HepG2 (cell line): Measurements from ENCODE around the gene FHL1. TPM values are rescaled to one million over a fixed set of nuclear protein-coding genes. Genes with fewer than 3 reads are reported as not detected.

Experiments
- ATAC-seq: fragments of 200-7000 bp; cut with Tn5 transposase; 3 replicates; pipeline ENCODE4 v1.9.1; 2020; ENCODE audit warnings: mild to moderate bottlenecking, moderate library complexity
- BruUV-seq: library from RNA; stranded (reverse); fragments of 400-500 nt; replicated peaks from 2 replicates; lab custom pipeline; 2021; lab: Mats Ljungman, UMichigan
- CTCF ChIA-PET: fragments of 300-600 bp; formaldehyde crosslinking; extraction: SDS; loops from one replicate; lab custom pipeline; 2021; ENCODE audit warnings: low total read pairs, inconsistent platforms, low intra/inter-chr PET ratio; lab: Yijun Ruan, JAX
- POLR2A ChIA-PET: fragments of 350-600 bp; sonication (Branson Sonifier 250); formaldehyde crosslinking; loops from one replicate; lab custom pipeline; 2020; ENCODE audit warnings: antibody characterized with exemption, inconsistent platforms; lab: Yijun Ruan, JAX
- DNase-seq: peaks from one replicate; pipeline ENCODE4 v3.0.0-alpha.2; 2015; ENCODE audit warnings: low spot score
- FAIRE-seq: peaks from 3 replicates; lab custom pipeline; 2011; peaks lifted over from hg19 to GRCh38; lab: Jason Lieb, UNC
- H2AFZ ChIP-seq: one replicate; pipeline ENCODE4 v1.6.1; 2011; ENCODE audit warnings: low read length, inconsistent platforms
- H3K27ac ChIP-seq: fragments of 300-600 bp; 3 replicates; pipeline ENCODE4 v1.8.0; 2011; ENCODE audit warnings: mixed run types, mild to moderate bottlenecking, mixed read lengths, low read length, inconsistent platforms; ENCODE audit not compliant: insufficient read depth; ENCODE audit errors: extremely low read length
- H3K27me3 ChIP-seq, 2 experiments: fragments of 200-600 bp in 1 of 2; 2 replicates in 1 of 2; 3 replicates in 1 of 2; pipeline versions ENCODE4 v1.6.0 to v1.8.0; 2011; ENCODE audit warnings: low read length in 2 of 2, mild to moderate bottlenecking in 2 of 2, moderate library complexity in 2 of 2, inconsistent platforms in 1 of 2; ENCODE audit not compliant: insufficient read depth in 2 of 2, control insufficient read depth in 1 of 2
- H3K36me3 ChIP-seq, 2 experiments: fragments of 200-600 bp in 1 of 2; replicated peaks in 1 of 2; 2 replicates in 1 of 2; 3 replicates in 1 of 2; pipeline versions ENCODE4 v1.5.1 to v1.8.0; 2011; ENCODE audit warnings: low read length in 2 of 2, inconsistent platforms in 1 of 2; ENCODE audit not compliant: insufficient read depth in 2 of 2, control insufficient read depth in 1 of 2
- H3K4me1 ChIP-seq: 2 replicates; pipeline ENCODE4 v1.5.1; 2012; ENCODE audit warnings: low read length, inconsistent platforms; ENCODE audit not compliant: insufficient read depth
- H3K4me2 ChIP-seq: 2 replicates; pipeline ENCODE4 v1.6.0; 2011; ENCODE audit warnings: low read depth, low read length, inconsistent platforms
- H3K4me3 ChIP-seq, 3 experiments: fragments of 200-600 bp in 1 of 3; sonication (generic), shearing (Covaris generic) in 1 of 3; replicated peaks in 1 of 3; 2 replicates each; pipeline ENCODE4 v1.5.1; 2011 to 2016; ENCODE audit warnings: low read length in 3 of 3, inconsistent platforms in 2 of 3, low read depth in 2 of 3, mild to moderate bottlenecking in 2 of 3, control low read depth in 1 of 3, mixed read lengths in 1 of 3; ENCODE audit not compliant: insufficient read depth in 1 of 3
- H3K79me2 ChIP-seq: one replicate; pipeline ENCODE4 v1.6.1; 2011; ENCODE audit warnings: low read length, inconsistent platforms; ENCODE audit not compliant: insufficient read depth
- H3K9ac ChIP-seq: 2 replicates; pipeline ENCODE4 v1.6.0; 2011; ENCODE audit warnings: mild to moderate bottlenecking, low read depth, low read length, inconsistent platforms; ENCODE audit not compliant: insufficient read depth
- H3K9me3 ChIP-seq: 2 replicates; pipeline ENCODE4 v1.5.1; 2012; ENCODE audit warnings: mild to moderate bottlenecking, low read length
- H4K20me1 ChIP-seq: 2 replicates; pipeline ENCODE4 v1.6.0; 2011; ENCODE audit warnings: inconsistent platforms, mild to moderate bottlenecking, low read length, moderate library complexity; ENCODE audit not compliant: insufficient read depth
- ATF4 ChIP-seq, 2 experiments: fragments of 450-650 bp in 1 of 2; sonication (generic) in 1 of 2; formaldehyde crosslinking; IDR thresholded peaks; 2 replicates each; pipeline versions ENCODE4 v1.5.0 to v1.8.0; 2020 to 2022; ENCODE audit warnings: mild to moderate bottlenecking in 1 of 2, missing genetic modification reagents in 1 of 2
- PCBP1 ChIP-seq: fragments of 200-400 bp; formaldehyde crosslinking; IDR thresholded peaks from 2 replicates; pipeline ENCODE4 v1.6.1; 2017; ENCODE audit warnings: mild to moderate bottlenecking, low read depth, low read length, borderline replicate concordance
- SKIL ChIP-seq: sonication (generic); formaldehyde crosslinking; IDR thresholded peaks from 2 replicates; pipeline ENCODE4 v1.8.0; 2022; ENCODE audit warnings: missing genetic modification reagents, mild to moderate bottlenecking, moderate library complexity, borderline replicate concordance
- ZNF431 ChIP-seq: sonication (generic); formaldehyde crosslinking; IDR thresholded peaks from 2 replicates; pipeline ENCODE4 v1.9.0; 2022; ENCODE audit warnings: missing genetic modification reagents, low read depth, mild to moderate bottlenecking, borderline replicate concordance
- ZNF563 ChIP-seq: sonication (generic); formaldehyde crosslinking; IDR thresholded peaks from 2 replicates; pipeline ENCODE4 v1.8.0; 2022; ENCODE audit warnings: mild to moderate bottlenecking, moderate library complexity, missing genetic modification reagents
- ZNF777 ChIP-seq: sonication (generic); formaldehyde crosslinking; IDR thresholded peaks from 2 replicates; pipeline ENCODE4 v1.4.0; 2020; ENCODE audit warnings: missing genetic modification reagents
- WGBS: methylation state at CpG from one replicate; pipeline ENCODE4 v1.1.6; 2017; ENCODE audit warnings: low lambda C conversion rate; 5-methylcytosine and 5-hydroxymethylcytosine counted together
- in situ Hi-C: cut with HindIII; loops from 2 replicates; pipeline ENCODE4 v1.10.0; 2017; ENCODE audit warnings: low pct_unique_long_range_greater_than_20kb; ENCODE audit not compliant: extremely low pct_ligation_motif_present
- intact Hi-C: fragments of 100-400 bp; cut with micrococcal nuclease; formaldehyde crosslinking; loops from one replicate; pipeline ENCODE4 v1.10.0; 2022; ENCODE audit not compliant: unreplicated experiment
- polyA plus RNA-seq, 8 experiments: library from polyadenylated mRNA; depleted of rRNA in 3 of 8; stranded (reverse) in 7 of 8; unstranded in 1 of 8; fragments of >200 nt; fragmentation: Illumina TruSeq in 4 of 8; extraction: Trizol in 4 of 8; gene quantifications; 2 replicates each; pipeline versions ENCODE4 v1.2.1 to v1.2.3, GENCODE V29; 2011 to 2016; ENCODE audit warnings: low read depth in 4 of 8, missing spikeins in 1 of 8, mixed read lengths in 1 of 8; ENCODE audit not compliant: insufficient read depth in 1 of 8
- total RNA-seq, 5 experiments: library from RNA; depleted of rRNA; stranded (reverse); fragments of >200 nt; fragmentation: Illumina TruSeq; extraction: Trizol; gene quantifications; 2 replicates each; pipeline ENCODE4 v1.2.3, GENCODE V29; 2016; ENCODE audit warnings: low read depth in 1 of 5

Gene FHL1
- total and polyA plus RNA-seq, 2 of the 13 experiments (the other 11 are each of a cell fraction or from before 2014, with no cell fraction given): 0.33 TPM; not detected in 1

- in situ Hi-C loops: no loop called here
- H3K36me3 ChIP-seq: no peaks in the 10 kb centered on the region
- TF ChIP-seq ZNF431 (CRISPR knock-in tag): no peak
- TF ChIP-seq PCBP1: no peak
- TF ChIP-seq ATF4 (CRISPR knock-in tag; IDR thresholded peaks at IDR 0.05): no peak
- TF ChIP-seq ZNF777: no peak
- no peak for TF ChIP-seq SKIL
- no peak for TF ChIP-seq ZNF563
- 3% methylated on average over 6 of the region's 8 CpGs for WGBS
- no peak for FAIRE-seq
- no peak overlapping the region for H2AFZ ChIP-seq
- H3K4me2 ChIP-seq: no peak overlapping the region
- H3K27me3 ChIP-seq: peaks cover 0 to 8% of the 10 kb centered on the region in 2 experiments; a peak in 2 of 5 replicates
- H3K4me3 ChIP-seq: no peak overlapping the region
- H3K79me2 ChIP-seq: no peaks in the 10 kb centered on the region
- no peak for DNase-seq
- POLR2A ChIA-PET: no interaction called here
- no TSS peak for BruUV-seq
- no peaks in the 10 kb centered on the region for H3K9me3 ChIP-seq
- H3K27ac ChIP-seq: no peak overlapping the region
- H3K9ac ChIP-seq: no peak overlapping the region
- no peaks in the 10 kb centered on the region for H3K4me1 ChIP-seq
- ATAC-seq: no peak
- no peaks in the 10 kb centered on the region for H4K20me1 ChIP-seq
- CTCF ChIA-PET: no interaction called here
- intact Hi-C loops: no loop called here
These were observed 3.6 kb upstream of the FHL1 start for GRCh38 chrX:136143711-136144110.
